NCI-H510A (cell line): ENCODE results near the gene F8A2.
"Not testable (repeated sequence)": the region's sequence is repeated elsewhere in the genome, so short reads cannot be mapped to it uniquely, and the experiment has no call there.

Experiments used
- DNase-seq: peaks from one replicate; lab custom pipeline; 2025; lab: John Stamatoyannopoulos, UW

Gene F8A2

GRCh38 chrX:155381843-155382528, at the start of gene F8A2:
Gene F8A2 (plus strand): TSS chrX:155382095. CDS start chrX:155382115, 20 bp downstream.
- not testable (repeated sequence) for DNase-seq

GRCh38 chrX:155333544-155334100, 48.3 kb upstream of the F8A2 start:
- no peak for DNase-seq

- no peak for DNase-seq
Measured at GRCh38 chrX:155334486-155335336, 47.2 kb upstream of the F8A2 start, which contains the start of gene CLIC2. Gene CLIC2 (minus strand): TSS chrX:155334614. CDS start chrX:155334427, 187 bp downstream.

GRCh38 chrX:155335337-155335712, 46.6 kb upstream of the F8A2 start:
- DNase-seq, result not testable (repeated sequence)

- DNase-seq, result not testable (repeated sequence)
Measured at GRCh38 chrX:155345689-155346088, 36.2 kb upstream of the F8A2 start.

GRCh38 chrX:155349448-155349847, 32.4 kb upstream of the F8A2 start:
- not testable (repeated sequence) for DNase-seq

- not testable (repeated sequence) for DNase-seq
Measured at GRCh38 chrX:155363712-155364111, 18.2 kb upstream of the F8A2 start.

GRCh38 chrX:155373777-155374458, 8.0 kb upstream of the F8A2 start:
- DNase-seq, result not testable (repeated sequence)

GRCh38 chrX:155379802-155380201, 2.1 kb upstream of the F8A2 start:
- DNase-seq, result not testable (repeated sequence)

- not testable (repeated sequence) for DNase-seq
Measured at GRCh38 chrX:155382529-155382967, 653 bp downstream of the F8A2 start.

- no peak for DNase-seq
Measured at GRCh38 chrX:155389634-155390033, 7.7 kb downstream of the F8A2 start.

- DNase-seq, result not testable (repeated sequence)
Measured at GRCh38 chrX:155394747-155395276, 12.9 kb downstream of the F8A2 start.

- DNase-seq, result no peak
Measured at GRCh38 chrX:155406429-155406828, 24.5 kb downstream of the F8A2 start.

- no peak for DNase-seq
Measured at GRCh38 chrX:155417769-155418168, 35.9 kb downstream of the F8A2 start.
